HL-60 (cell line): ENCODE data around the gene NIP7.

Experiments
- GABPA ChIP-seq: IDR thresholded peaks from 2 replicates; pipeline ENCODE4 v1.6.1; 2012; ENCODE audit warnings: low read depth
- POLR2AphosphoS5 ChIP-seq: IDR thresholded peaks from 2 replicates; pipeline ENCODE4 v1.6.1; 2012; ENCODE audit warnings: low read depth
- TF ChIP-seq, protein P1 (sequence below): IDR thresholded peaks from one replicate; pipeline ENCODE4 v1.5.1; 2011; ENCODE audit warnings: low read length, control low read depth, inconsistent platforms; ENCODE audit not compliant: insufficient read depth

- no peak for TF ChIP-seq POLR2AphosphoS5
- TF ChIP-seq, protein P1, sequence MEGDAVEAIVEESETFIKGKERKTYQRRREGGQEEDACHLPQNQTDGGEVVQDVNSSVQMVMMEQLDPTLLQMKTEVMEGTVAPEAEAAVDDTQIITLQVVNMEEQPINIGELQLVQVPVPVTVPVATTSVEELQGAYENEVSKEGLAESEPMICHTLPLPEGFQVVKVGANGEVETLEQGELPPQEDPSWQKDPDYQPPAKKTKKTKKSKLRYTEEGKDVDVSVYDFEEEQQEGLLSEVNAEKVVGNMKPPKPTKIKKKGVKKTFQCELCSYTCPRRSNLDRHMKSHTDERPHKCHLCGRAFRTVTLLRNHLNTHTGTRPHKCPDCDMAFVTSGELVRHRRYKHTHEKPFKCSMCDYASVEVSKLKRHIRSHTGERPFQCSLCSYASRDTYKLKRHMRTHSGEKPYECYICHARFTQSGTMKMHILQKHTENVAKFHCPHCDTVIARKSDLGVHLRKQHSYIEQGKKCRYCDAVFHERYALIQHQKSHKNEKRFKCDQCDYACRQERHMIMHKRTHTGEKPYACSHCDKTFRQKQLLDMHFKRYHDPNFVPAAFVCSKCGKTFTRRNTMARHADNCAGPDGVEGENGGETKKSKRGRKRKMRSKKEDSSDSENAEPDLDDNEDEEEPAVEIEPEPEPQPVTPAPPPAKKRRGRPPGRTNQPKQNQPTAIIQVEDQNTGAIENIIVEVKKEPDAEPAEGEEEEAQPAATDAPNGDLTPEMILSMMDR: no peak
- no peak for TF ChIP-seq GABPA
Observed at GRCh38 chr16:69367980-69368379, 28.4 kb downstream of the NIP7 start.
